Measurements from ENCODE around the gene P2RY12. TPM values are rescaled to one million over a fixed set of nuclear protein-coding genes. Genes with fewer than 3 reads are reported as not detected.

P2RY12 gene
- total RNA-seq, 4 donors from 2014 or later = 0.31 to 7.8 (median 3.7) TPM

DNA sequence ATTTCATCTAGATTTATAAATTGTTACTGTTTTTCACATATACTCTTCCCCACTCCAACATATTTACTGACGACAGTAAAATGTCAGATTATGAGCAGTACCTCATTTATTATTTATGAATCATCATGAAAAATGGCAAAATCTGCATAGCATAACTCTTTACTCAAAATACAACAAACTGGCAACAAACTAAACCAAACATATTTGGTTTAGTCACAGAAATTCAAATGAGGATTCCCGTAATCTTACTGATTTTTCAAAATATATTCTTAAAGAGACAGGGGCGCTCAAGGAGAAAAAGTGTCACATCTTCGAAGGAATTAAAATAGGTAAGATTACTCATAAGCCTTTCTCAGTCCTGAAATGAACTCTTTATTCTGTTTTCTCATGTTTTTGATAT is 64.9 kb downstream of the P2RY12 start:
- no peak overlapping the region for H3K27ac ChIP-seq

GRCh38 chr3:151318991-151319390 is 65.6 kb downstream of the P2RY12 start:
- no peak for ATAC-seq

More for the DNA sequence above, 64.9 kb downstream of the P2RY12 start:
- H3K4me3 ChIP-seq = no peak overlapping the region
- TF ChIP-seq CTCF (IDR thresholded peaks at IDR 0.05) (no peak), POLR2AphosphoS5 (IDR thresholded peaks at IDR 0.05) (no peak), EP300 (IDR thresholded peaks at IDR 0.05) (no peak), POLR2A (IDR thresholded peaks at IDR 0.05) (no peak)
- no peaks in the 10 kb centered on the region for H3K36me3 ChIP-seq
- no peaks in the 10 kb centered on the region for H3K27me3 ChIP-seq
- H3K9me3 ChIP-seq = no peaks in the 10 kb centered on the region
- WGBS, 2 donors (ENCODE audit: low coverage in 1 of 2) = 78 to 87% methylated on average over 4 of the region's 4 CpGs
- no peaks in the 10 kb centered on the region for H3K4me1 ChIP-seq
- no peak for ATAC-seq

GRCh38 chr3:151318313-151318712 is 66.2 kb downstream of the P2RY12 start:
- TF ChIP-seq CTCF (IDR thresholded peaks at IDR 0.05) = no peak
- TF ChIP-seq POLR2AphosphoS5 (IDR thresholded peaks at IDR 0.05) = no peak
- no peak for TF ChIP-seq POLR2A (IDR thresholded peaks at IDR 0.05)
- no peak for TF ChIP-seq EP300 (IDR thresholded peaks at IDR 0.05)
- no peaks in the 10 kb centered on the region for H3K9me3 ChIP-seq
- no peaks in the 10 kb centered on the region for H3K36me3 ChIP-seq
- H3K4me3 ChIP-seq = no peak overlapping the region
- no peak for ATAC-seq
- no peaks in the 10 kb centered on the region for H3K27me3 ChIP-seq
- no peaks in the 10 kb centered on the region for H3K4me1 ChIP-seq
- no peak overlapping the region for H3K27ac ChIP-seq

More at GRCh38 chr3:151318991-151319390, 65.6 kb downstream of the P2RY12 start:
- no peaks in the 10 kb centered on the region for H3K4me1 ChIP-seq
- no peaks in the 10 kb centered on the region for H3K9me3 ChIP-seq
- WGBS, 2 donors (ENCODE audit: low coverage in 1 of 2) = 85 to 94% methylated on average over 3 to 6 of the region's 7 CpGs
- no peak overlapping the region for H3K27ac ChIP-seq
- no peak for TF ChIP-seq CTCF (IDR thresholded peaks at IDR 0.05)
- TF ChIP-seq EP300 (IDR thresholded peaks at IDR 0.05) = no peak
- no peak for TF ChIP-seq POLR2A (IDR thresholded peaks at IDR 0.05)
- no peak for TF ChIP-seq POLR2AphosphoS5 (IDR thresholded peaks at IDR 0.05)
- no peaks in the 10 kb centered on the region for H3K36me3 ChIP-seq
- no peaks in the 10 kb centered on the region for H3K27me3 ChIP-seq
- no peak overlapping the region for H3K4me3 ChIP-seq

- no peaks in the 10 kb centered on the region for H3K27me3 ChIP-seq
- no peaks in the 10 kb centered on the region for H3K4me1 ChIP-seq
- WGBS, 2 donors (ENCODE audit: low coverage in 1 of 2) = 64 to 78% methylated on average over 5 to 7 of the region's 7 CpGs
- no peak within 1 kb of the TSS for H3K27ac ChIP-seq
- ATAC-seq = no peak
- TF ChIP-seq POLR2A (IDR thresholded peaks at IDR 0.05) = no peak
- no peaks in the 10 kb centered on the region for H3K36me3 ChIP-seq
- no peak within 1 kb of the TSS for H3K4me3 ChIP-seq
- H3K9me3 ChIP-seq = no peaks in the 10 kb centered on the region
These were observed 68.1 kb downstream of the P2RY12 start, which contains the start of gene GPR87 for GRCh38 chr3:151316267-151316991. Gene GPR87 (minus strand): TSS chr3:151316820. CDS start chr3:151300100, 16,720 bp downstream.

GRCh38 chr3:151315846-151316245 is 68.7 kb downstream of the P2RY12 start:
- no peak for TF ChIP-seq POLR2A (IDR thresholded peaks at IDR 0.05)
- no peak for TF ChIP-seq CTCF (IDR thresholded peaks at IDR 0.05)
- TF ChIP-seq EP300 (IDR thresholded peaks at IDR 0.05) = no peak
- no peak for TF ChIP-seq POLR2AphosphoS5 (IDR thresholded peaks at IDR 0.05)
- ATAC-seq = no peak
- no peaks in the 10 kb centered on the region for H3K9me3 ChIP-seq
- H3K27ac ChIP-seq = no peak overlapping the region
- no peaks in the 10 kb centered on the region for H3K27me3 ChIP-seq
- no peaks in the 10 kb centered on the region for H3K36me3 ChIP-seq
- 90 to 93% methylated on average over 2 of the region's 2 CpGs for WGBS, 2 donors (ENCODE audit: low coverage in 1 of 2)
- no peak overlapping the region for H3K4me3 ChIP-seq
- H3K4me1 ChIP-seq = no peaks in the 10 kb centered on the region
